HG02938 (cell line): ENCODE measurements around the gene PCSK6.

ENCODE experiments used
- ATAC-seq: cut with Tn5 transposase; IDR thresholded peaks from one replicate; pipeline ENCODE4 v1.9.1; 2021; ENCODE audit warnings: mild to moderate bottlenecking, moderate library complexity; ENCODE audit not compliant: unreplicated experiment

PCSK6 gene

GRCh38 chr15:101450403-101451265 lies 38.9 kb downstream of the PCSK6 start:
- ATAC-seq, result no peak

DNA sequence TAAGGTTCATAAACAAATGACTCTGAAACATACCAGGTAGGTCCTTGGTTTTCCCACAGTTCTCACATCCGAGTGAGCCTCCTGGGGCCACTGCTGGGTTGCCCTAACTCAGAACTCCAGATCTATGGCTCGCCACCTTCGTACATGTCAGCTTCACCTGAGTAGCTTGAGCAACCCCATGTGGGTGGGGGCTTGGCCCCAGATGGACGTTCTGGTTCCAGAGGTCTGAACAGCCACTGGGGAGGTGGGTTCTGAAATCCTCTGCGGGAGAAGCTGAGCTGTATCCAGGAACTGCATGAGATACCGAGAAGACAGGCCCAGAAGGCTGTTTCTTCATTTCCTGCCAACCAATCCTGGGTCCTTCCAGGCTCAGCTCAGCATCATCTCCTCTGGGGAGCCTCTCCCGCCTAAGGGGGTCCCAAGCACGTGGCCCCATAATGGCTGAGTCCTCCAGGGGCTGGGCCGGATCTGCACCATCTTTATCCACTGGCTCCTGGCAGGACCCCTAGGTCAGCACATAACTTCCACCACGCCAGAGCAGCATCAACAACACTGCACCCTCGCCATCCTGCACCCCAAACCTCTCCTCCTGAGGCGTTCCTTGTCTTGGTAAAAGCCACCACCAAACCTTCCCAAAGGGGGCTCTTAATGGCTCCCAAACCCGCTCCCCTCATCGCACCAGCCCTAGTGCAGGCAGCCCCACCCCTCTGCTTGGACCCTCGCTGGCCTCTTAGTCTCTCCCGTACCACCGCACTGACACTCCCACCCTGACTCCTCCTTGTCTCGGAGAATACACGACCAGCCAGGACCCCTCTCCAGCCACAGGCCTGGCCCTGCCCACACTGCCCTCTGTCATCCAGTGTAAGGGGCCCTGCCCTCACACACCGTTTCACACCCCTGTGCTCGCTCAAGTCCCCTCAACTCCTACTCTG lies 39.8 kb downstream of the PCSK6 start:
- ATAC-seq, result no peak

DNA sequence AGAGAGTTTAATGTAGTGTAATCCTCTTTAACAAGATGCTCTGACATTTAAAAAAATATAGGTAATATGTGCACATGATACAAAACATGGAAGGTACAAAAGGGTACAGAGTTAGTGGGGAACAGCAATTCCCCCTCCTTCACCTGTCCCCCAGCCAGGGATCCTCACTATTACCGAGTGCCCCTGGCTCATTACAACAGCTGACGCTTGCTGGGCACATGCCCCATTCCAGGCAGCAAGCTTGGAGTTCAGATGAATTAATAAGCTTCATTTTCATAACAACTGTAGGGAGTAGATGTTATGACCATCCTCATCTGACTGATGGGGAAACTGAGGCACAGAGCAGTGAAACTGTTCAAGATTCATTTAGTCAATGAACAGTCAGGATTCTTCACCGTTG lies 41.2 kb downstream of the PCSK6 start:
- ATAC-seq, result no peak

GRCh38 chr15:101447561-101448071 lies 41.9 kb downstream of the PCSK6 start:
- ATAC-seq, result no peak

- no peak for ATAC-seq
Observed at GRCh38 chr15:101447168-101447533, 42.4 kb downstream of the PCSK6 start.

DNA sequence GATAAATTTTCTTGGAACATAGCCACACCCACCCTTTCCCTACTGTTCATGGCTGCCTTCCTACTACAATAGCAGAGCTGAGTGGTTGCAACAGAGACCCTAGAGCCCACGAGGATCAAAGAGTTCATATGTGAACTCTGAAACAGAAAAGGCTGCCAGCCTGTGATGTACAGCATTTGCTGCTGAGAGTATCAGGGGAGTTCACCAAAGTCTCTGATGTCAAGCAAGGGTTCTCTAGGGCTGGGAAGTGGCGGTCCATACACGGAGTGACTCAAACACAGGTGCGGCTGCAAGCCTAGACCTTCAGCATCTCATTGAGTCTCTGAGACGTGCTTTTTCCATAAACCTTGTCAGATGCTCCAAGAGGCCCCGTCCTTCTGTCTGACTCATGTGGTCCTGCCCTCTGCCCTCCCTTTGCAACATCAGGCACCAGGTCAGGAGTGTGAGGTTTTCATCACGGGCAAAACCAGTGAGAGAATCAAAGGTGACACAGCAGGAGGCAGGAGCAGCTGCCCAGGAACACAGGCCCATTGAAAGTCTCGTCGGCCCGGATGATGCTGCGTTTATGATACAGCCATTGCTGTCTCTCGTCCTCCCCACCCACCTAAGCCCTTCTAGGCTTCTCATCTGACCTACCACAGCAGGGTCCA lies 42.9 kb downstream of the PCSK6 start:
- no peak for ATAC-seq

GRCh38 chr15:101445562-101446517 lies 43.7 kb downstream of the PCSK6 start:
- ATAC-seq, result no peak

DNA sequence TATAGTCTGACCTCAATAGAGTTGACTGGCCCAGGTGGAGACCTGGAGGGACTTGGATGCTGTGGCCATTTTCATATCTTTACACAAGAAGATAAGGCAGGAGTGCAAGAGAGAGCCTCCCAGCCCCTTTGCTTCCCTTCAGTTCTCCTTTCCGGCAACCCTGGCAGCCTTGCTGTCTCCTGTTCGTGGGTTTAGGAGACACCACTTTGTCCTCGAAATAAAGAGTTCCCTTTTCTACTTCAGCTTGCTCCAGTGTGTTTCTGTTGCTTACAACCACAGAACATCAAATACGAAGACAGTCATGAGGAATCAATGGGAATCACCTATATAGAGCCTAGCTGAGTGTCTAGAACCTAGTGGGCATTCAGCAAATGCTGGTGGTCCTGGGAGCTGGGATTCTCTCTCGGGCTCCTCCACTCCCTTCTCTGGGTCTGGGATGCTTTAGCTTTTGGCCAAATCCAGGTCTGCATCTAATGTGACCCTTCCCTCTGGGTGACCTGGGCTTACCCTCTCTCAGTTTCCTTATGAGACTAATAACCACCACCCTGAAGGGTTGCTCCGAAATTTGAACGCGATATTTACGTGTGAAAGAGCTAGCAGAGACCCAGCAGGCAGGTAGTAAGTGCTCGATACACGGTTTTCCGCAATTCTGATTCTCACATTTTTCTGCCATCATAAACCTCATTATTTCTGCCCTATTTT lies 44.5 kb downstream of the PCSK6 start:
- ATAC-seq, result no peak

- no peak for ATAC-seq
Observed at GRCh38 chr15:101444015-101444414, 45.5 kb downstream of the PCSK6 start.

DNA sequence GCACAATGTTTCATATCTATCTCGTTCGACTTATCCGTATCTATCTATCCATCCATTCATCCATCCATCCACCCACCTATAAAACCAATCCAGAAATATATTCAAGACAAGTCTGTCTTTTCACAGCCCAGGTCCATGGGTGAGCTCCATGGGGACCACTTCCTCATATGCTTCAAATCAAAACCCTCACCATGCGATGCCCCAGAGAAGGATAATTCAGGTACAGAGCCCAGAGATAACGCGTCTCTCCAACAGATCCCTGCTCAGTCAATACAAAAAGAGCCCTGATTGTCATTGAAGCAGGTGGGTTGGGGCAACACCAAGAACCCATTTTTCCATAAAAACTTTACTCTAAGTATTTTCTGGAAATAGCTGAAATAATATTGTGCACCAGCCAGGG lies 47.2 kb downstream of the PCSK6 start:
- no peak for ATAC-seq

DNA sequence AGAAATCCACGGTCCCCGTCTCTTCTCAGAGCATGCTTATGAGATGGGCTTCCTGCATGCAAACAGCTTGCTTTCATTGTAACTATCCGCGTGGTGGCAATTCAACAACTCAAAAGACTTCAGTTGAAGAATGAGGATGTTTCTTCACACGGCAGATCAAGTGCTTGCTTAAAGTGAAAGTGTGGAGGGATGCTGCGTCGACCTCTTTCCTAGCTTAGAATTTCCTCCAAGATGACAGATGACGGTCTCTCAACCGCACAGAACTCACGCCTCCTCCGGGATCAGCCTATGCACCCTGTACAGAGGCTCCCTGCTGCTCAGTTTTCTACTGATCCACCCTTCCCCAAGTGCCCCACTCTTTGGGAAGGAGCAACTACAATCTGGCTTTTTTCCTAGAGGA lies 47.8 kb downstream of the PCSK6 start:
- no peak for ATAC-seq

DNA sequence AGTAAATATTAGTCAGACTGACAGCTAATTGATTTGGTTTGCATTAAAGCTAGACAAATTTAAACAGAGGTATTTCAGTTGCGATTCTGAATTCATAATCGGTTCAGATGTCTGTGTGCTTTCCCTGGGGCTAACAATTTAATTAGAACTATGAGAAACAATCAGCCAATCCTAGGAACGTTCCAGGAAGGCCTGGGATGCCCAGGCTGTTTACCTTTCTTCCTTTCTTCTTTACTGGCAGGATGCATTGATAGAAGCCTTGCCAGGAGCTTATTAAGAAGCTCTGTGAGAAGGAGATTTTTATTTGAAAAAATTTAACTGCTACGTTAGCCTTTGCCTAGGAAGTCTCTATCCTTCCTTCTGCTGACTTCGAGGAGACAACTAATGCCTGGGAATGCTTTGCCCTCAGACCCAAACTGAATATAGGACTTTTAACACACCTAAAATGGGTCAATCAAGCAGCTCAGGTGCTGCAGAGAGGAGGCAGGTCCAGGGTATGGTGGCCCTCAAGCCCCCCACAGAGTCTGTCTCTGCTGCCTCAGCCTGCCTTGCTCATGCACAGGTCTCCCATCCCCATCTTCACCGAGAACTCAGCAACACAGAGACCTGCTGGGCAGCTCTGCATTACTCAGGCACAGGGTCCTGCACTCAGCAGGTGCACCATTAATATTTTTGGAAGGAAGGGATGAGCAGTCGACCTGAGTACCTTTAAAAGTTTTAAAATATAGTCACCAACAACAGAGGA lies 48.5 kb downstream of the PCSK6 start:
- ATAC-seq, result no peak

GRCh38 chr15:101439920-101440319 lies 49.6 kb downstream of the PCSK6 start:
- ATAC-seq, result no peak

DNA sequence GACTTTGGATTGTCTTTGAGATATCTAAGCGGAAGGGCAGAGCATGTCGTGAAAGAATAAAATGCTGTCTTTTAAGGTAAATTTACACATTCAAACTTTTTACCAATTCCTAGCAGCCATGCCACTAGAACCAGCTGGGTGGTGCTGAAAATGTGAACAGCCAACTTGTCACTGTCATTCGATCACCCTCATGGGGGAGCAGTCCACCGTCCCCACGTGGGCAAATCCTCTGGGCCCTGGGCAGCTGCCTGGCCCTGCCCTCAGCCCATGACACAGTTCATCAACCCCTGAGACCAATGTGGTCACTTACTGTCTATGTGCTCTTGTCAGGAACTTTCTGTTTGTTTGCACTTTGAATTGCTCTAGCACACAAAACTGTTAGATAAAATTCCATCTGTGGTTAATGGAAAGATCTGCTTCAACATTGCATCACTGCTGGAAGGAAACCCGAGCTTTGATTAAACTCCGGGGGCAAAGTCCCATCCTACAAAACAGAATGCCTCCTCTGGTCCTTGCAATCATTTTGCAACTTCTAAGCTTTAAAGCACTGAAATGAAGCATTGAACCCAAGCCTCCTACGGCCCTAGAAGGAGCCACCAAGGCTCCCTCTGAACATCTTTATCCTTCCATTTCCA lies 50.1 kb downstream of the PCSK6 start:
- no peak for ATAC-seq

DNA sequence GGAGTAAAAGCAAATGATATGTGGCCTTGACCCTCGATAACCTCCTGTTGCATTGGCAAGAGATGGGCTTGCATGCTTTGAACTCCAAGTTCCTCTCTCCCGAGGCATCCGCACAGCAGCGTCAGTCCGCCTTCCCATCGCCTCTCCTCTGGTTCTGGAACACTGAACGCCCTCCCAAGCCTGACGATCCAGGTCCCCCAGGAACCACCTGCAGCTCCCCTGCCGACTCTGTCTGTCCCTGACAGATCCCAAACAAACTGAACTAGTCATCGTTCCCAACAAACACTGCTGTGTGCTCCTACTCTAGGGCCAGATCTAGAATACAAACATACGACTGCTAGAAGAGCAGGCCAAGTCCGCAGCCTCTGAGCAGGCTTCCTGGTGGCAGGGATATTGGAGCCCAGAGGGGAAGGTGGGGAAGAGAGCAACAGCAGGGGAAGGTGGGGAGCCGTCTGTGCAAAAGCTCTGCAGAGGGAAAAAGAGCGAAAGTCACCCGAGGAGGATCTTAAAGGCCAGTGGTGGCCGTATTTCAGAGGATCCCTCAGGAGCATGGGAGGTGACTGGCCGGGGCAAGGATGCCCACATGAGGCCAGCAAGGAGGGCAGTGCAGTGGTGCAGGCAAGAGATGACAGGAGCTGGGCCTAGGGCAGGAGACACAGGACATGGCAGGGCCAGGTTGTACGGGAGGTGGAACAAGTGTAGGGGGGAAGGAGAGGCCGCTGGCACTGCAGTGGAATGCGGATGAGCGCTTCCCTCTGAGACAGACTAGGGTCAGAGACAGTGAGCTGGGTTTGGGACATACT lies 50.8 kb downstream of the PCSK6 start:
- no peak for ATAC-seq

DNA sequence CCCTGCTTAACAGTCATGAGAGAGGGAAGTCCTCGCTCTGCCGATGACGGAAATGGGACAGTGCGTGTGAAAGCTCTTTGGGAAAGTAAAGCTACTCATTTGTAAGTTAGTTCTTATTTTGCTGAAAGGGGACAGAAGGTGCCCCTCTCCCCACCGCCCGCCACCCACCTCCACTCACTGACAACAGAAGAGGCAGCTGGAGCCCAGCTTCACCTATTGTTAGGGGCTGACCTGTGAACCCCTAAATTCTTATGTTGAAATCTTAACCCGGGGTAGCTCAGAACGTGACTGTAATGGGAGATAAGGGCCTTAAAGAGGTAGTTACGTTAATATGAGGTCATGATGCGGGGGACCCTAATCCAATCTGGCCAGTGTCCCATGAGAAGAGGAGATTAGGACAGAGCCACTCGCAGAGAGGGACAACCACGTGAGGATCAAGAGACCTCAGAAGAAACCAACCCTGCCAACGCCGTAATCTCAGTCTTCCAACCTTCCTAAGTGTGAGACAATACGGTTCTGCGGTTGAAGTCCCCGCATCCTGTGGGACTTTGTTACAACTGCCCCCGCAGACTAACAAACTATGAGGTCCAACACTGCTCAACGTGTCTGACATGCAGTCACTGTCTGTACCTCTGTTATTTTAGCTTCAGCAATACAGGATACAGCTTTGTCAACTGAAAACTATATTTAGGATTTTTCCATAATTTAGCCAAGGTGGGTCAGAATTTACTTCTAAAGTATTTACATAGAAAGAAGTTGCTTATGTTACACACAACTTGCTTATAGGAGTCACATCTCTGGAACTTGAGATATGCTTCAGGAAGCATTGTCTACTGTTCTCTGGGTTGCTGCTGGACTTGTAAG lies 51.7 kb downstream of the PCSK6 start:
- no peak for ATAC-seq

GRCh38 chr15:101437209-101437608 lies 52.3 kb downstream of the PCSK6 start:
- no peak for ATAC-seq
